HG03064 (cell line): Measurements from ENCODE around the gene ERC2.

Source experiments
- ATAC-seq: cut with Tn5 transposase; IDR thresholded peaks from one replicate; pipeline ENCODE4 v1.9.1; 2021; ENCODE audit warnings: low read depth; ENCODE audit not compliant: unreplicated experiment

ERC2 gene

GRCh38 chr3:55639896-55640765 lies 828.1 kb downstream of the ERC2 start:
- no peak for ATAC-seq

GRCh38 chr3:55639143-55639542 lies 829.1 kb downstream of the ERC2 start:
- no peak for ATAC-seq

GRCh38 chr3:55637906-55638638 lies 830.2 kb downstream of the ERC2 start:
- ATAC-seq, result no peak

- ATAC-seq, result no peak
These were observed 831.7 kb downstream of the ERC2 start for GRCh38 chr3:55636300-55637195.

GRCh38 chr3:55634345-55634744 lies 833.9 kb downstream of the ERC2 start:
- ATAC-seq, result no peak

GRCh38 chr3:55633333-55633732 lies 834.9 kb downstream of the ERC2 start:
- ATAC-seq, result no peak

- no peak for ATAC-seq
These were observed 836.4 kb downstream of the ERC2 start for GRCh38 chr3:55631766-55632331.

- no peak for ATAC-seq
These were observed 837.4 kb downstream of the ERC2 start for GRCh38 chr3:55630921-55631299.

GRCh38 chr3:55630280-55630920 lies 837.9 kb downstream of the ERC2 start:
- no peak for ATAC-seq

- ATAC-seq, result no peak
These were observed 838.8 kb downstream of the ERC2 start for GRCh38 chr3:55629432-55629831.

- ATAC-seq, result no peak
These were observed 842.0 kb downstream of the ERC2 start for GRCh38 chr3:55626279-55626665.

GRCh38 chr3:55624238-55624637 lies 844.0 kb downstream of the ERC2 start:
- no peak for ATAC-seq

- ATAC-seq, result no peak
These were observed 844.5 kb downstream of the ERC2 start for GRCh38 chr3:55623786-55624185.

GRCh38 chr3:55622733-55623132 lies 845.5 kb downstream of the ERC2 start:
- no peak for ATAC-seq

- ATAC-seq, result no peak
These were observed 846.2 kb downstream of the ERC2 start for GRCh38 chr3:55622116-55622515.

- no peak for ATAC-seq
These were observed 846.6 kb downstream of the ERC2 start for GRCh38 chr3:55621648-55622047.

GRCh38 chr3:55621026-55621422 lies 847.2 kb downstream of the ERC2 start:
- no peak for ATAC-seq

- ATAC-seq, result no peak
These were observed 847.8 kb downstream of the ERC2 start for GRCh38 chr3:55620351-55621025.

- ATAC-seq, result no peak
These were observed 849.0 kb downstream of the ERC2 start for GRCh38 chr3:55619046-55619808.
